Measurements from ENCODE around the gene GRIK2. TPM values are rescaled to one million over a fixed set of nuclear protein-coding genes. Genes with fewer than 3 reads are reported as not detected.

The GRIK2 gene
- total RNA-seq, 1 experiment from 2014 or later: 0.61 TPM

- Histone ChIP-seq H3K4me1 (replicated peaks; ENCODE audit: insufficient read depth) (no peaks in the 10 kb centered on the region), H3K27ac (no peak overlapping the region), H3K4me2 (no peak overlapping the region), H4K20me1 (ENCODE audit: insufficient read depth) (no peaks in the 10 kb centered on the region), H3K4me3 (no peak overlapping the region), H2AFZ (no peak overlapping the region), H3K36me3 (ENCODE audit: low read depth) (no peaks in the 10 kb centered on the region), H3K27me3 (ENCODE audit: insufficient read depth, low read depth) (no peaks in the 10 kb centered on the region), H3F3A (ENCODE audit: insufficient read depth, low read depth) (no peaks in the 10 kb centered on the region), H3K9me2 (ENCODE audit: insufficient read depth) (no peaks in the 10 kb centered on the region; the same call in 1 of the 2 replicates), H3K79me2 (ENCODE audit: low read depth) (no peaks in the 10 kb centered on the region), H3K9me3 (ENCODE audit: insufficient read depth, low read depth) (no peaks in the 10 kb centered on the region)
- TF ChIP-seq EZH2 (IDR thresholded peaks at IDR 0.05; ENCODE audit: low read depth): no peak
- TF ChIP-seq CTCF (conservative IDR thresholded peaks at IDR 0.05): no peak
- BruUV-seq (replicated peaks): no TSS peak
- CTCF ChIA-PET: no interaction called here
- POLR2A ChIA-PET (ENCODE audit: unreplicated experiment): no interaction called here
- DNase-seq: no peak
- intact Hi-C loops (cut with micrococcal nuclease; ENCODE audit: unreplicated experiment): no loop called here
Measured at GRCh38 chr6:101422811-101423210, 29.3 kb downstream of the GRIK2 start.

GRCh38 chr6:101429270-101429669, 35.8 kb downstream of the GRIK2 start:
- no peaks in the 10 kb centered on the region for H3F3A ChIP-seq (ENCODE audit: insufficient read depth, low read depth)
- ChIA-PET POLR2A (ENCODE audit: unreplicated experiment) (no interaction called here), CTCF (no interaction called here)
- H4K20me1 ChIP-seq (ENCODE audit: insufficient read depth): no peaks in the 10 kb centered on the region
- no peaks in the 10 kb centered on the region for H3K4me1 ChIP-seq (replicated peaks; ENCODE audit: insufficient read depth)
- DNase-seq: no peak
- no peak overlapping the region for H3K27ac ChIP-seq
- intact Hi-C loops (cut with micrococcal nuclease; ENCODE audit: unreplicated experiment): no loop called here
- no peak overlapping the region for H3K4me3 ChIP-seq
- no peak for TF ChIP-seq CTCF (conservative IDR thresholded peaks at IDR 0.05)
- TF ChIP-seq EZH2 (IDR thresholded peaks at IDR 0.05; ENCODE audit: low read depth): no peak
- no TSS peak for BruUV-seq (replicated peaks)
- H3K9me3 ChIP-seq (ENCODE audit: insufficient read depth, low read depth): no peaks in the 10 kb centered on the region
- no peaks in the 10 kb centered on the region for H3K79me2 ChIP-seq (ENCODE audit: low read depth)
- no peak overlapping the region for H3K4me2 ChIP-seq
- no peaks in the 10 kb centered on the region for H3K27me3 ChIP-seq (ENCODE audit: insufficient read depth, low read depth)
- no peak overlapping the region for H2AFZ ChIP-seq
- no peaks in the 10 kb centered on the region for H3K9me2 ChIP-seq (ENCODE audit: insufficient read depth)
- H3K36me3 ChIP-seq (ENCODE audit: low read depth): no peaks in the 10 kb centered on the region

GRCh38 chr6:101429845-101430244, 36.3 kb downstream of the GRIK2 start:
- no peaks in the 10 kb centered on the region for H3K79me2 ChIP-seq (ENCODE audit: low read depth)
- ChIA-PET CTCF (no interaction called here), POLR2A (ENCODE audit: unreplicated experiment) (no interaction called here)
- no peak for DNase-seq
- H3F3A ChIP-seq (ENCODE audit: insufficient read depth, low read depth): no peaks in the 10 kb centered on the region
- H3K27ac ChIP-seq: no peak overlapping the region
- no peaks in the 10 kb centered on the region for H4K20me1 ChIP-seq (ENCODE audit: insufficient read depth)
- H3K4me1 ChIP-seq (replicated peaks; ENCODE audit: insufficient read depth): no peaks in the 10 kb centered on the region
- no peak for TF ChIP-seq EZH2 (IDR thresholded peaks at IDR 0.05; ENCODE audit: low read depth)
- no peak for TF ChIP-seq CTCF (conservative IDR thresholded peaks at IDR 0.05)
- peak overlapping the region; percentile 19; the same call in 1 of the 2 replicates for H2AFZ ChIP-seq
- no peak overlapping the region for H3K4me3 ChIP-seq
- H3K36me3 ChIP-seq (ENCODE audit: low read depth): no peaks in the 10 kb centered on the region
- H3K9me3 ChIP-seq (ENCODE audit: insufficient read depth, low read depth): no peaks in the 10 kb centered on the region
- intact Hi-C loops (cut with micrococcal nuclease; ENCODE audit: unreplicated experiment): no loop called here
- BruUV-seq (replicated peaks): no TSS peak
- no peak overlapping the region for H3K4me2 ChIP-seq
- no peaks in the 10 kb centered on the region for H3K9me2 ChIP-seq (ENCODE audit: insufficient read depth)
- no peaks in the 10 kb centered on the region for H3K27me3 ChIP-seq (ENCODE audit: insufficient read depth, low read depth)

Measured in PC-9 (cell line).